K562 (cell line): ENCODE data around the gene RGS9BP. TPM values are rescaled to one million over a fixed set of nuclear protein-coding genes. Genes with fewer than 3 reads are reported as not detected.
A peak's percentile ranks its signal among the peaks of the same experiment; 100 is the strongest.

Experiments used
- ATAC-seq: fragments of 200-7000 bp; cut with Tn5 transposase; 3 replicates; pipeline ENCODE4 v1.9.1; 2020; ENCODE audit warnings: moderate library complexity
- BruUV-seq: library from RNA; stranded (reverse); fragments of 400-500 nt; replicated peaks from 2 replicates; lab custom pipeline; 2021; lab: Mats Ljungman, UMichigan
- CTCF ChIA-PET: fragments of 300-600 bp; formaldehyde crosslinking; extraction: SDS; loops from one replicate; lab custom pipeline; 2021; ENCODE audit warnings: low intra/inter-chr PET ratio; lab: Yijun Ruan, JAX
- POLR2A ChIA-PET: fragments of 300-600, 350-650 bp; sonication (Branson Sonifier 250); formaldehyde crosslinking; extraction: SDS; loops from one replicate; lab custom pipeline; 2021; ENCODE audit warnings: antibody characterized with exemption, inconsistent platforms; lab: Yijun Ruan, JAX
- DNase-seq, 4 experiments: peaks; one replicate each; pipeline versions ENCODE4 v3.0.0 to v3.0.0-alpha.2; 2011 to 2018; ENCODE audit warnings: low spot score in 3 of 4, mixed read lengths in 3 of 4; ENCODE audit errors: extremely low read depth in 1 of 4
- FAIRE-seq: peaks from 2 replicates; lab custom pipeline; 2011; peaks lifted over from hg19 to GRCh38; lab: Jason Lieb, UNC
- H2AFZ ChIP-seq: 2 replicates; pipeline ENCODE4 v1.6.0; 2011; ENCODE audit warnings: low read depth, low read length, control low read depth, inconsistent platforms
- H3K27ac ChIP-seq: fragments of 200-600 bp; 3 replicates; pipeline ENCODE4 v1.8.0; 2011; ENCODE audit warnings: low read depth, mild to moderate bottlenecking, control low read depth, inconsistent platforms, low read length, moderate library complexity, mixed read lengths; ENCODE audit errors: extremely low read depth
- H3K27me3 ChIP-seq, 2 experiments: fragments of 300-600 bp in 1 of 2; 2 replicates in 1 of 2; 3 replicates in 1 of 2; pipeline versions ENCODE4 v1.6.0 to v1.8.0; 2011; ENCODE audit warnings: inconsistent platforms in 2 of 2, low read length in 2 of 2, mild to moderate bottlenecking in 1 of 2, mixed read lengths in 1 of 2, moderate library complexity in 1 of 2; ENCODE audit not compliant: control insufficient read depth in 2 of 2, insufficient read depth in 2 of 2
- H3K36me3 ChIP-seq: fragments of 300-600 bp; 3 replicates; pipeline ENCODE4 v1.8.0; 2011; ENCODE audit warnings: mild to moderate bottlenecking, low read length, inconsistent platforms; ENCODE audit not compliant: control insufficient read depth, insufficient read depth
- H3K4me1 ChIP-seq, 2 experiments: fragments of 200-600 bp in 1 of 2; replicated peaks in 1 of 2; 2 replicates in 1 of 2; 3 replicates in 1 of 2; pipeline versions ENCODE4 v1.5.1 to v1.8.0; 2011; ENCODE audit warnings: inconsistent platforms in 2 of 2, low read length in 2 of 2, mild to moderate bottlenecking in 1 of 2, mixed read lengths in 1 of 2, moderate library complexity in 1 of 2; ENCODE audit not compliant: control insufficient read depth in 2 of 2, insufficient read depth in 2 of 2
- H3K4me2 ChIP-seq: 2 replicates; pipeline ENCODE4 v1.6.1; 2011; ENCODE audit warnings: low read length, control low read depth, inconsistent platforms, mixed read lengths; ENCODE audit not compliant: insufficient read depth
- H3K4me3 ChIP-seq: fragments of 200-600 bp; sonication (generic), shearing (Covaris generic); 2 replicates; pipeline ENCODE4 v1.5.1; 2016; ENCODE audit warnings: control low read depth, inconsistent platforms
- H3K79me2 ChIP-seq: fragments of 200-600 bp; 3 replicates; pipeline ENCODE4 v1.8.0; 2011; ENCODE audit warnings: low read length, inconsistent platforms; ENCODE audit not compliant: control insufficient read depth, insufficient read depth
- H3K9ac ChIP-seq, 2 experiments: 2 replicates each; pipeline versions ENCODE4 v1.6.0 to v1.6.1; 2011; ENCODE audit warnings: low read depth in 2 of 2, low read length in 2 of 2, control low read depth in 1 of 2, inconsistent platforms in 1 of 2, mild to moderate bottlenecking in 1 of 2, mixed read lengths in 1 of 2; ENCODE audit not compliant: insufficient read depth in 1 of 2
- H3K9me1 ChIP-seq: one replicate; pipeline ENCODE4 v1.6.0; 2011; ENCODE audit warnings: inconsistent platforms, mild to moderate bottlenecking, low read length, moderate library complexity; ENCODE audit not compliant: control insufficient read depth, insufficient read depth
- H3K9me3 ChIP-seq: replicated peaks from 2 replicates; pipeline ENCODE4 v1.5.1; 2011; ENCODE audit warnings: low read depth, low read length, inconsistent platforms; ENCODE audit not compliant: control insufficient read depth, insufficient read depth
- H4K20me1 ChIP-seq: replicated peaks from 2 replicates; pipeline ENCODE4 v1.6.1; 2011; ENCODE audit warnings: low read length, inconsistent platforms, mixed read lengths; ENCODE audit not compliant: control insufficient read depth, insufficient read depth
- CEBPG ChIP-seq, 3 experiments: fragments of 200-800 bp in 1 of 3; sonication (Bioruptor generic) in 1 of 3; sonication (generic) in 1 of 3; formaldehyde crosslinking in 1 of 3; IDR thresholded peaks in 2 of 3; conservative IDR thresholded peaks in 1 of 3; 2 replicates each; pipeline versions ENCODE4 v1.6.1 to v1.8.0; 2016 to 2022; ENCODE audit warnings: missing compliant biosample characterization in 2 of 3, missing genetic modification characterization in 2 of 3, mild to moderate bottlenecking in 1 of 3, missing genetic modification reagents in 1 of 3
- ILK ChIP-seq: fragments of 450-650 bp; IDR thresholded peaks from 2 replicates; pipeline ENCODE4 v1.6.1; 2016; ENCODE audit warnings: missing genetic modification characterization, low read depth, mild to moderate bottlenecking, missing compliant biosample characterization, moderate library complexity, borderline replicate concordance
- JUND ChIP-seq, 2 experiments: IDR thresholded peaks; 2 replicates in 1 of 2; 3 replicates in 1 of 2; pipeline ENCODE4 v1.6.1; 2011; ENCODE audit warnings: borderline replicate concordance in 2 of 2, low read depth in 2 of 2, low read length in 2 of 2, improper control_type of control experiment in 1 of 2, missing biosample characterization in 1 of 2, missing genetic modification characterization in 1 of 2, missing genetic modification reagents in 1 of 2
- MYBL2 ChIP-seq, 2 experiments: fragments of 450-650 bp in 1 of 2; sonication (generic) in 1 of 2; formaldehyde crosslinking in 1 of 2; IDR thresholded peaks; 2 replicates each; pipeline versions ENCODE4 v1.6.1 to v1.8.1; 2017 to 2022; ENCODE audit warnings: borderline replicate concordance in 1 of 2, inconsistent platforms in 1 of 2, low read depth in 1 of 2, mild to moderate bottlenecking in 1 of 2, missing genetic modification reagents in 1 of 2, moderate library complexity in 1 of 2
- NFE2 ChIP-seq: IDR thresholded peaks from 2 replicates; pipeline ENCODE4 v1.6.1; 2014; ENCODE audit warnings: antibody characterized with exemption, low read depth
- NR4A1 ChIP-seq, 2 experiments: fragments of 250-450 bp in 1 of 2; fragments of 450-650 bp in 1 of 2; sonication (Bioruptor Pico) in 1 of 2; IDR thresholded peaks; 2 replicates each; pipeline versions ENCODE4 v1.4.0 to v1.6.1; 2016 to 2020; ENCODE audit warnings: mild to moderate bottlenecking in 2 of 2, missing compliant biosample characterization in 1 of 2, missing genetic modification characterization in 1 of 2, moderate library complexity in 1 of 2
- PRDM10 ChIP-seq: fragments of 450-650 bp; IDR thresholded peaks from 2 replicates; pipeline ENCODE4 v1.6.1; 2018; ENCODE audit not compliant: partially characterized antibody
- SMC3 ChIP-seq: conservative IDR thresholded peaks from 2 replicates; pipeline ENCODE4 v1.6.1; 2011; ENCODE audit warnings: low read depth, low read length, improper control_type of control experiment; ENCODE audit not compliant: insufficient read depth
- TCF7L2 ChIP-seq: fragments of 150-350 bp; IDR thresholded peaks from 2 replicates; pipeline ENCODE4 v1.6.1; 2016; ENCODE audit warnings: low read depth, mild to moderate bottlenecking, low read length, moderate library complexity
- UBTF ChIP-seq, 2 experiments: IDR thresholded peaks; 2 replicates each; pipeline ENCODE4 v1.6.1; 2012; ENCODE audit warnings: improper control_type of control experiment in 2 of 2, low read depth in 2 of 2, low read length in 2 of 2, borderline replicate concordance in 1 of 2
- ZNF23 ChIP-seq: fragments of 250-450 bp; sonication (Bioruptor Pico); IDR thresholded peaks from 2 replicates; pipeline ENCODE4 v1.4.0; 2020; ENCODE audit warnings: mild to moderate bottlenecking
- ZNF551 ChIP-seq: fragments of 250-450 bp; sonication (Bioruptor Pico); IDR thresholded peaks from 2 replicates; pipeline ENCODE4 v1.5.0; 2021; ENCODE audit warnings: mild to moderate bottlenecking, moderate library complexity
- WGBS: fragments of 100-300 bp; shearing (Covaris generic); methylation state at CpG from one replicate; pipeline ENCODE4 v1.1.6; 2016; ENCODE audit warnings: low coverage, mixed read lengths; ENCODE audit not compliant: insufficient coverage; ENCODE audit errors: missing lambda C conversion rate; 5-methylcytosine and 5-hydroxymethylcytosine counted together
- in situ Hi-C: fragments of 300-500 bp; cut with MboI; formaldehyde crosslinking; loops from 4 replicates; pipeline ENCODE4 v1.15.0; 2018; ENCODE audit warnings: inconsistent platforms, mixed read lengths
- intact Hi-C: fragments of 100-400 bp; cut with micrococcal nuclease; formaldehyde crosslinking; loops from 2 replicates; pipeline ENCODE4 v1.14.2; 2022
- polyA plus RNA-seq, 8 experiments: library from polyadenylated mRNA; depleted of rRNA in 4 of 8; stranded (reverse) in 5 of 8; unstranded in 3 of 8; fragments of >200 nt; fragmentation: Nextera tagmentation in 2 of 8; fragmentation: Illumina TruSeq in 1 of 8; extraction: Ambion mirVana in 2 of 8; extraction: Trizol in 1 of 8; gene quantifications; 2 replicates each; pipeline versions ENCODE4 v1.2.1 to v1.2.3, GENCODE V29; 2011 to 2014; ENCODE audit warnings: inconsistent platforms in 1 of 8, missing spikeins in 1 of 8
- total RNA-seq, 7 experiments: library from RNA; depleted of rRNA in 6 of 7; stranded (reverse); fragments of >200 nt in 6 of 7; fragmentation: Illumina TruSeq in 2 of 7; extraction: Trizol in 2 of 7; gene quantifications; 2 replicates each; pipeline versions ENCODE4 v1.2.1 to v1.2.3, GENCODE V29; 2011 to 2021; ENCODE audit warnings: low replicate concordance in 1 of 7

RGS9BP gene
- total and polyA plus RNA-seq, 9 of the 15 experiments (the other 6 are each of a cell fraction or from before 2014, with no cell fraction given), result 0.03 to 1.3 (median 0.49) TPM

GRCh38 chr19:32708457-32708856, 32.8 kb downstream of the RGS9BP start:
- Histone ChIP-seq H3K4me1 (peaks cover 0 to 9% of the 10 kb centered on the region in 2 experiments; a peak in 3 of 5 replicates), H3K36me3 (peaks cover 78% of the 10 kb centered on the region), H3K4me3 (no peak overlapping the region), H4K20me1 (no peaks in the 10 kb centered on the region), H3K9ac (no peak overlapping the region), H3K79me2 (peaks cover 42% of the 10 kb centered on the region), H3K9me3 (peaks cover 3% of the 10 kb centered on the region; the same call in 1 of the 2 replicates), H3K27me3 (no peaks in the 10 kb centered on the region), H2AFZ (no peak overlapping the region), H3K4me2 (no peak overlapping the region; the same call in 1 of the 2 replicates), H3K9me1 (no peaks in the 10 kb centered on the region), H3K27ac (peak overlapping the region; percentile 37; the same call in 1 of the 3 replicates)
- ChIA-PET CTCF (interaction anchor here (0.7 kb wide), 1 partner anchor 120 kb away, joined by 3 read pairs; no protein-coding TSS in a partner anchor), POLR2A (interaction anchor here (0.6 to 1.3 kb wide), 5 partner anchors 9 to 1397 kb away, joined by 3 to 4 read pairs (median 4); no protein-coding TSS in a partner anchor)
- BruUV-seq, result no TSS peak
- intact Hi-C loops, result no loop called here
- peak; percentile 42 for FAIRE-seq
- no peak for DNase-seq
- ATAC-seq, result peak; percentile 66
- 77% methylated on average over 3 of the region's 3 CpGs for WGBS
- in situ Hi-C loops, result no loop called here
- TF ChIP-seq NFE2 (0 out of 2 replicates have a peak, but pooled peaks have one; percentile 19), TCF7L2 (no peak), NR4A1 (CRISPR knock-in tag; IDR thresholded peaks at IDR 0.05) (no peak), NR4A1 (tag; IDR thresholded peaks at IDR 0.05) (no peak), ZNF23 (no peak), PRDM10 (peak; percentile 23), JUND (IDR thresholded peaks at IDR 0.05; ENCODE audit: borderline replicate concordance, low read depth, low read length) (peak; percentile 23; the same call in 1 of the 2 replicates), JUND (tag; IDR thresholded peaks at IDR 0.05; ENCODE audit: borderline replicate concordance, low read depth, low read length) (no peak), ZNF551 (CRISPR knock-in tag) (no peak), ILK (tag) (no peak), CEBPG (CRISPR knock-in tag; IDR thresholded peaks at IDR 0.05) (no peak), CEBPG (tag; conservative IDR thresholded peaks at IDR 0.05 in 1 of 2, IDR thresholded peaks at IDR 0.05 in 1 of 2) (no peak), UBTF (IDR thresholded peaks at IDR 0.05; ENCODE audit: borderline replicate concordance in 1 of 2, low read depth in 2 of 2, low read length in 2 of 2) (no peak), MYBL2 (IDR thresholded peaks at IDR 0.05; ENCODE audit: low read depth) (no peak), MYBL2 (CRISPR knock-in tag; IDR thresholded peaks at IDR 0.05; ENCODE audit: borderline replicate concordance) (no peak), SMC3 (no peak)
